T-helper 2 cell treated with Interferon-gamma antibody and Interleukin-4, amounts not matched to agents 5 μg/mL and 100 μg/mL, for 36 hours (primary cell): Measurements from ENCODE around the gene SQOR.

Experiments used
- DNase-seq: peaks from one replicate; pipeline ENCODE4 v3.0.0; 2021; ENCODE audit warnings: low spot score
- H3K27ac Mint-ChIP-seq: one replicate; pipeline ENCODE4 v1.8.0; 2021; ENCODE audit warnings: mild to moderate bottlenecking, mixed read lengths
- H3K27me3 Mint-ChIP-seq: one replicate; pipeline ENCODE4 v1.8.0; 2021; ENCODE audit warnings: low read depth, mixed read lengths
- H3K36me3 Mint-ChIP-seq: one replicate; pipeline ENCODE4 v1.8.0; 2021; ENCODE audit warnings: low read depth, mixed read lengths
- H3K4me1 Mint-ChIP-seq: one replicate; pipeline ENCODE4 v1.8.0; 2021; ENCODE audit warnings: low read depth, mixed read lengths
- H3K4me3 Mint-ChIP-seq: one replicate; pipeline ENCODE4 v1.8.0; 2022; ENCODE audit warnings: mild to moderate bottlenecking, moderate library complexity, mixed read lengths
- H3K9me3 Mint-ChIP-seq: one replicate; pipeline ENCODE4 v1.8.0; 2021; ENCODE audit warnings: mixed read lengths

The SQOR gene

DNA sequence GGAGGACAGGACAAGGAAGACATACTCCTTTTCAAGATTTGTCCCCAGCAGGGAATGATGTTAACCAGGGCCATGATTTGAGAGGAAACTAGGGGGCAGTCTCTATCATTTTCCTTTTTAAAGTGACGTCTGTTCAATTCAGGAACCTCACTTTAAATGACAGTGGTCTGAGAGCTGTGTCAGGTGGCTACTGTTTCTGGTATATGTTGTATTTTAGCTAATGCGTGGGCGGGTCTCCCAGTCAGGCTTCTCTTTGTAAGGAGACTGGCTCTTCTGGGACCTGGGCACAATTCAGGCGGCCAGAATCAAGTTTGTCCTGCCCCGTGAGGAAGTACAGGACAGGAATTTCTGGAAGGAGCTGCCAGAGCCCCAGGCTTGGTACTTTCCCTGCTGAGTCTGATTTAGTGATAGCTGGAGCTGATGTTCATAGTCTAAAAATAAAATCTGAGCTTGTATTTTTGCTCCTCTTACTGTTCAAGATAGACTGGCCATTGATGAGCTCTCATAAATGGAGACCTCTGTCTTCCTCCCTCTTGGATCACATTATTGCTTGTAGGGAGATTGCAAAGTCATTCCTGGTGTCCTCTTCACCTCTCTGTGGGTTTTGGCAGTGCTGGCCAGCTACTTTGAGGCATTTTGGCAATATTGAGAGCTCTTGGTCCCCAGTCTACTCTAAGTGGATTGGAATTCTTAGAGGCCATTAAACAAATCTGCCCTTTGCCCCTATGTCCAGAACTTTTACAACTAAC, 25.6 kb downstream of the SQOR start:
- H3K36me3 Mint-ChIP-seq: peaks cover 30% of the 10 kb centered on the region

DNA sequence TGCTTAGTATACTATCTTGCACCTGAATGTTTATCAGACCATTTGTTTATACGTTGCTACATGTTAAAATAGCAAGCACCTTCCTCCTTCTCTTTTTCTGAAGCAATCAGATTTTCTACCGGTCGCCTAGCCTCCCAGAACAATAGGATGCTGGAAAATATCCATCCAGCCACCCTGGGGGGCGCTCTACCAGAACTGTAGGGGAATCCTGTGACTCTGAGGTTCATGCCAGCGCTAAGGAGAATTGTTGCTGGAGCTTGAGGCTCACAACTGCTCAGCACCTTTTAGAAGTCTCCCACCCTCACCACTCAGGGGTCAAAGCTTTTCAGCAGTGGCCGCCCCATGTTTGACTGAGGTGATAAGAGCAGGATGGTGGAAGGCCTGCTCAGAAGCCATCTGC, 27.5 kb downstream of the SQOR start:
- H3K9me3 Mint-ChIP-seq: no peaks in the 10 kb centered on the region
- peaks cover 10% of the 10 kb centered on the region for H3K4me1 Mint-ChIP-seq
- DNase-seq: no peak
- no peak overlapping the region for H3K27ac Mint-ChIP-seq
- H3K27me3 Mint-ChIP-seq: no peaks in the 10 kb centered on the region
- H3K4me3 Mint-ChIP-seq: no peak overlapping the region
- H3K36me3 Mint-ChIP-seq: peaks cover 38% of the 10 kb centered on the region

More for the DNA sequence above, 25.6 kb downstream of the SQOR start:
- H3K9me3 Mint-ChIP-seq: no peaks in the 10 kb centered on the region
- no peak overlapping the region for H3K27ac Mint-ChIP-seq
- H3K4me1 Mint-ChIP-seq: peaks cover 13% of the 10 kb centered on the region
- DNase-seq: no peak
- H3K4me3 Mint-ChIP-seq: no peak overlapping the region
- no peaks in the 10 kb centered on the region for H3K27me3 Mint-ChIP-seq

DNA sequence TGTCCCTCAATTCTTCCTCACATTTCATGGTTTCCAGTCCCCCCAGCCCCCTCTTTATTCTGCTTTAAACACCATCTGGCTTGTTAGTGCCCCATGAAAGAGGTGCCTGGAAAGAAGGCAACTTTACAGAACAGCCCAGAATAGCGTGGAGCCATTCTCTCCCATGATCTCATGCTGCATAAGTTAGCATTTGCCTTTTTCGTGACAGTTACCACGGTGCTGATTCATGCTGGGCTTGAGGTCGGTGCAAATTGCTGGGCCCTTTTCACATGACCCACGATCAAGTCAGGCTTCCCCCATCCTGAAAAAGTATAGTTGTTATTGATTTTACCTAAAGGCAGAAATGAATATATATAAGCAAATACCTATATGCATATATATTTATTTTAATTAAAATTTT, 29.6 kb downstream of the SQOR start:
- Mint-ChIP-seq H3K4me3 (no peak overlapping the region), H3K9me3 (no peaks in the 10 kb centered on the region), H3K27me3 (no peaks in the 10 kb centered on the region), H3K36me3 (peaks cover 41% of the 10 kb centered on the region), H3K4me1 (peaks cover 9% of the 10 kb centered on the region), H3K27ac (no peak overlapping the region)
- DNase-seq: no peak

DNA sequence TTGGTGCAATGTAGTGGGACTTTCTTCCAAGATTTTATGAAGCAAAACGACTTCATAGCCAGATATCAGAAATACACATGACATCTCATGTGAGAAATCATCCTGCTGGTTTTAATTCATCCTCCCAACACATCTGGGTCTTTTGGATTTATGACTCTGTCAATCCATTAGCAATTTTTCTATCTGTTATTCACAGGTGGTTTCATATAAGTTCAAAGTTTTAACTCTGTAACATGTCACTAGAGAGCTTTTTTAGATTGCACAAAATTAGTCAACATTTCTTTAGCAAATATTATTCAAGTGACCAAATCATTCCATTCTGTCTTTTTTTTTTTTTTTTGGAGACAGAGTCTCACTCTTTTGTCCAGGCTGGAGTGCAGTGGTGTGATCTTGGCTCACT, 30.4 kb downstream of the SQOR start:
- Mint-ChIP-seq H3K4me3 (no peak overlapping the region), H3K9me3 (no peaks in the 10 kb centered on the region), H3K4me1 (peaks cover 6% of the 10 kb centered on the region), H3K27ac (no peak overlapping the region), H3K27me3 (no peaks in the 10 kb centered on the region), H3K36me3 (peaks cover 40% of the 10 kb centered on the region)
- DNase-seq: no peak

DNA sequence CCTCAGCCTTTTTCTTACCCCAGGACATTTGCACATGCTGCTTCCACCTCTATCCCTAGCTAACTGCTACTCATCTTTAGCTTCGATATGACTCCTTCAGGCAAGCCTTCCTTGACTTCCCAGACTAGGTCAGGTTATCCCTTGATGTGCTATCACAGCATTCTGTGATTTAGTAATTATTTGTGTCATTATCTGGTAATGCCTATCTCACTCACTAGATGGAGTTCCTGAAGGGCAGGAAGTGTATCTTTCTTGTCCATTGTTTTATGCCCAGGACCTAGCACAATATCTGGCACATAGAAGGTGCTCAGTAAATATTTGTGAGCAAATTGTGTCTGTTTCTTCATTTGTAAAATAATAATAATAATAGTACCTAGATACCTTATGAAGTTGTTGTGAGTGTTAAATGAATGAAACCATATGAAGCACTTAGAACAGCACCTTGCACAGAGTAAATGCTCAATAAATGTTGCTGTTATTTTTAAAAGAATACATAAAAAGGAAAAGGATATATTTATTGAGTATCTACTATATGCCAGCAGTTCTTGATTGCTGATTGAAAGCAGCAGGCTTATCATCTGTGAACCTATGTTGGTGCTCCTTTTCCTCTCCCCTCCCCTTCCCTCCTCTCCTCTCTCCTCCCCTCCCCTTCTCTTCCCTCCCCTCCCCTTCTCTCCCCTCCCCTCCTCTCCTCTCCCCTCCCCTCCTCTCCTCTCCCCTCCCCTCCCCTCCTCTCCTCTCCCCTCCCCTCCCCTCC, 31.5 kb downstream of the SQOR start:
- Mint-ChIP-seq H3K4me1 (peaks cover 5% of the 10 kb centered on the region), H3K4me3 (no peak overlapping the region), H3K9me3 (no peaks in the 10 kb centered on the region), H3K27ac (peak overlapping the region; percentile 52), H3K36me3 (peaks cover 49% of the 10 kb centered on the region), H3K27me3 (no peaks in the 10 kb centered on the region)
- no peak for DNase-seq

DNA sequence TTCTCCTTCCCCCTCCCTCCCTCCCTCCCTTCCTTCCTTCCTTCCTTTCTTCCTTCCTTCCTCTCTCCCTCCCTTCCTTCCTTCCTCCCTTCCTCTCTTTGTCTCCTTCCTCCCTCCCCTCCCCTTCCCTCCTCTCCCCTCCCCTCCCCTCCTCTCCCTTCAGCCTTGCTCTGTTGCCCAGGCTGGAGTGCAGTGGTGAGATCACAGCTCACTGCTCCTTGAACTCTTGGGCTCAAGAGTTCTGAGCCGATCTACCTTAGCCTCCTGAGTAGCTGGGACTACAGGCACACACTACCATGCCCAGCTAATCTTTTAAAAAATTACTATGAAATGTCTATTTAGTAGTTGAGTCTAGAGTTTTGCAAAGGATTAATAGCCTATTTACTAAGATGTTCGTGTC, 32.2 kb downstream of the SQOR start:
- Mint-ChIP-seq H3K36me3 (peaks cover 52% of the 10 kb centered on the region), H3K4me1 (peaks cover 5% of the 10 kb centered on the region), H3K9me3 (no peaks in the 10 kb centered on the region), H3K27ac (no peak overlapping the region), H3K27me3 (no peaks in the 10 kb centered on the region), H3K4me3 (no peak overlapping the region)
- DNase-seq: no peak

DNA sequence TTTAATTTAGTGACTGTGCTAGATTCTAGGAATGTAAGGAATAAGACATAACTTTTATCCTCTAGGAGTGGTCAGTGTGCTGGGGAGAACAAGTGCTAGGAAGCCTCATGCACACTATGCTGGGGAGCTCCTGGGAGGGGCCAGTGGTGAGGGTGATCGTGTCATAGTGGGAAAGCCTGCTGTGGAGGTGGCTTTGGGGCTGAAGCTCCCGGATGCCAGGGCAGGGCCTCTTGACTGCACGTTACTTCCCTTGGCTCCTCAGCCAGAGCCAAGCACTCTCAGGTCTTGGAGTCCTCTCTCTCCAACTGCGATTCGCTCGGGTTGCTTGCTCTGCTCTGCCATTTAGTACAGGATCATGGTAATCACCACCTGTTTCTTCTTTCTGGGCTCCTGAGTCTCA, 33.6 kb downstream of the SQOR start:
- Mint-ChIP-seq H3K27me3 (no peaks in the 10 kb centered on the region), H3K4me3 (no peak overlapping the region), H3K9me3 (no peaks in the 10 kb centered on the region), H3K4me1 (peaks cover 5% of the 10 kb centered on the region), H3K27ac (no peak overlapping the region), H3K36me3 (peaks cover 50% of the 10 kb centered on the region)
- DNase-seq: no peak

DNA sequence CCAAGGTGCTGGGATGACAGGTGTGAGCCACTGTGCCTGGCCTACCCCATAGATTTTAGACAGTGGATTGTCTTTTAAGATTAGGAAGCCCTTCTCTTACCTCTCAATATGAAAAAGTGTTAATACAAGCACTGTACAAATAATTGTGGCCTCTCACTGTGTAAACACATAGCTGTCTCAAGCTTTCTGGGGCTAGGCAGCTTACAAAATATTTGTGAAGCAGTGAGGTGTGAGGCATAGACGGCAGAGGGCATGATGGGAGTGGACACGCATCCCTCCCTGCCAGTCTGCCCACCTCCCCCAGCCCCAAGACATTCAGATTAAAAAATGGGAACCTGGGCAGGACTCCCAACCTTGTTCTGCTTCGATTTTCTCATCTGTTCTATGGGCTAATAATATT, 34.6 kb downstream of the SQOR start:
- Mint-ChIP-seq H3K4me3 (no peak overlapping the region), H3K36me3 (peaks cover 49% of the 10 kb centered on the region), H3K9me3 (no peaks in the 10 kb centered on the region), H3K27ac (no peak overlapping the region), H3K27me3 (no peaks in the 10 kb centered on the region), H3K4me1 (peaks cover 4% of the 10 kb centered on the region)
- no peak for DNase-seq

DNA sequence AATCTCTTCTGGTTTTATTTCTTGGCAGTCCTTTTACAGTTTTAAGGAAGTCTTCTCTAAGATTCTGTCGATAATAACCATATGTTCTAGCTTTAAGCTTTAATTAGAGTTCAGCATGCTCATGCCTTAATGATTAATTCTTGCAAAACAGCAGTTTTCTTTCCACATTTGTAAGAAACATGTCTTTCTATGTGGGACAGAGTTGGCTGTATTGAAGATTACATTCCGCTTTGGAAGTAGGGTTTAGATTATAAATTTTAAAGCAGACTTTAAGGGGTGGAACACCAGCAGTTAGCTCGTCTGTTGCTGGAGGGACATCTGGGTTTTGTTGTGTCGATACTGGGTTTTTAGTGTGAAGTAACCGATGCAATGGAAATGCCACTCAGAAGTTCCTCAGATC, 35.3 kb downstream of the SQOR start:
- Mint-ChIP-seq H3K27me3 (no peaks in the 10 kb centered on the region), H3K9me3 (no peaks in the 10 kb centered on the region), H3K36me3 (peaks cover 51% of the 10 kb centered on the region), H3K4me3 (no peak overlapping the region), H3K27ac (no peak overlapping the region), H3K4me1 (peaks cover 4% of the 10 kb centered on the region)
- no peak for DNase-seq

DNA sequence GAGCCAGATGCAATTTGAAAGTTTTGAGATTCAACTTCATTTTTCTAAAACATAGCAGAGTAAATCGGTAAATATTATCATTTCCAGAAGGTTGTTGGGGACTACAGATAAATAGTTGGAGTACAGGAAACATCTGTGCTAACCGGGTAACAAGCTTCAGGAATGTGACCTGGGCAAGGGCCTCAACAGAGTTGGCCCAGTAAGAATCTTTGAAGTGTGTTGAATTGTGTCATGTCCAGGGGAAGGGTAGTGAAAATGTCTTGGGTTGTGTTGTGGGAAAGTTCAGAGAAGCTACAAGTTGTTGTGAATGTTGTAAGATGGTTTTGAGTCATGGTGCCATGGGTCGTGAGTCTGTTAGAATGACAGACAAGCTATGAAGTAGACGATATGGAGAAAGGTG, 35.7 kb downstream of the SQOR start:
- no peak for DNase-seq
- Mint-ChIP-seq H3K36me3 (peaks cover 49% of the 10 kb centered on the region), H3K4me3 (no peak overlapping the region), H3K27me3 (no peaks in the 10 kb centered on the region), H3K4me1 (peaks cover 4% of the 10 kb centered on the region), H3K27ac (no peak overlapping the region), H3K9me3 (no peaks in the 10 kb centered on the region)

DNA sequence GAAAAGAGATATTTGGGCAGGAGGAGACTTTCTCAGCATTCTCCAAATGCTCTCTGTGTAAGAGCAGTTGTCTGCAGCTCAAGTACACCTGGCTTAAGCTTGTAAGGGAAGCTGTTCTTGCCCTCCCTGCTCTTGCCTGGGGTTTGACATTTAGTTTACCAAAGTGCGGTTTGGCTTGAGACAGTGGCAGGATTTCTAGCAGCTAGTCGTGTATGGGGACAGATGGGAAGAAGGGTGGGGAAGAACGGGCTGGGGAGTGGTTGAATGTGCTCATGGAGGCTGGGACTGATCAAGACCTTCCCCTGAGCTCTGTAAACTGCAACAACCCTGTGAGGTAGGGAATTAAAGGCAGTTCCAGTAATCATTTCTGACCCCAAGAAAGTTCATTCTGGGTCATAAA, 39.8 kb downstream of the SQOR start:
- no peaks in the 10 kb centered on the region for H3K27me3 Mint-ChIP-seq
- no peak overlapping the region for H3K27ac Mint-ChIP-seq
- H3K4me3 Mint-ChIP-seq: no peak overlapping the region
- no peaks in the 10 kb centered on the region for H3K9me3 Mint-ChIP-seq
- H3K36me3 Mint-ChIP-seq: peaks cover 60% of the 10 kb centered on the region
- H3K4me1 Mint-ChIP-seq: peaks cover 2% of the 10 kb centered on the region
- DNase-seq: no peak

DNA sequence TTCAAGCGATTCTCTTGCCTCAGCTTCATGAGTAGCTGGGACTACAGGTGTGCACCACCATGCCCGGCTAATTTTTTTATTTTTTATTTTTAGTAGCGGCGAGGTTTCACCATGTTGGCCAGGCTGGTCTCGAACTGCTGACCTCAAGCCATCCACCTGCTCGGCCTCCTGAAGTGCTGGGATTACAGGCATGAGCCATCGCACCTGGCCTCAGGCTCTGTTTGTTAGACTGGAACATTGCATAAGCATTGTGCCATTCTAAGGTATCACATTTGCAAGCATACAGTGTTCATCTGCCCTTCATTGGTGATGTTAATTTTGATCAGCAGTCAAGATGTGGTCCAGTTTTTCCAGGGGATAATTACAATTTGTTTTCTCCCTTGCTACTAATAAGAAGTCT, 43.0 kb downstream of the SQOR start:
- Mint-ChIP-seq H3K4me3 (no peak overlapping the region), H3K27ac (no peak overlapping the region), H3K36me3 (peaks cover 48% of the 10 kb centered on the region), H3K4me1 (peaks cover 2% of the 10 kb centered on the region), H3K9me3 (no peaks in the 10 kb centered on the region), H3K27me3 (no peaks in the 10 kb centered on the region)
- no peak for DNase-seq

DNA sequence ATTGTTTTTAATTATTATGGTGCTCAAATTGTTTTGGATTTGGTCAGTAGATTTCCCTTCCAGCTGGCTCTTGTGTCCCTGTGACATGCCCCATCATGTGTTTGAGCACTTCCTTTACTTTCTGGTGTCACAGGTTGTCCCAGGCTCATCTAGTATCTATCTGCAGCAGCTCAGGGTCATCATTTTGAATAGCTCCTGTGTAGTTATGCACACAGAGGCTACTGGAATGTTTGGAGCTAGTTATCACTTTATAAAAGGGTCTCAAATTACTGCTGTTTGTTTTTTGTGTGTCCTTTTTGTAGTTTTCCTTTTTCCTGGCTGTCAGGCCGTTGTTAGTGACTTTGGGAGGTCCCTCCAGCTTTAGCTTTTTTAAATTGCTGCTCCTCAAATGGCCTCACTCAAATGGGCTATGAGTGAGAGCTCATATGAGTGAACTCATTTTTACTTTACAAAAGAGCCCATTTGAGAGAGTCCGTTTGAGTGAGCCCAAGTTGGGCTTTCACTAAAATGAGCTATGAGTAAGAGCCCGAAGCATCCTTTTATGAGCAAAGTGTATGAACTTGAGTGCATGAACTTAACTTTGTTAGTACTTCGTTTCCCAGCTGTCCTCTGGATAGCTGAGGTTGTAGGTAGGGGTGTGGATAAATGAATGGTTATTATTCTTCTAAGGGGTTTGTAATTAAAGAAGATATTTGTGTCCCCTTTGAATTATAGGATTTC, 43.8 kb downstream of the SQOR start:
- peaks cover 45% of the 10 kb centered on the region for H3K36me3 Mint-ChIP-seq

DNA sequence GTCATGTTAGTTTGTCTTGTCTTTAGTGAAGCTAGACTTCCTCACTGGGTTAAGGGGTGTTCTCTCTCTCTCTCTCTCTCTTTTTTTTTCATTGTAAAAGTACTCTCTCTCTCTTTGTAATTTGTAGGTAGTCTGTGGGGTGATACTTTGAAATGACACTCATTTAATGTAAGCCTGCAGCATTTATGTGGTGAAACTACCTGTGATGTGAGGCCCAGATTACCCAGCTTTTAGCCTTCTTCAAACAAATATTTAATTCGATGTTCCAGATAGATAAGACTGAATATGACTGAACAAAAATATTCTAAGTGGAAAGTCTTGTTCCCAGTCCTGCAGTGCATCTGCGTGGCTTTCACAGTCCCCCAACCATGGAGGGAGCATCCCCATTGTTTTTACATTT, 49.7 kb downstream of the SQOR start:
- no peaks in the 10 kb centered on the region for H3K27me3 Mint-ChIP-seq
- H3K9me3 Mint-ChIP-seq: no peaks in the 10 kb centered on the region
- no peak overlapping the region for H3K4me3 Mint-ChIP-seq
- DNase-seq: no peak
- peaks cover 2% of the 10 kb centered on the region for H3K4me1 Mint-ChIP-seq
- H3K27ac Mint-ChIP-seq: no peak overlapping the region
- H3K36me3 Mint-ChIP-seq: peaks cover 42% of the 10 kb centered on the region

More for the DNA sequence above, 43.8 kb downstream of the SQOR start:
- Mint-ChIP-seq H3K27ac (no peak overlapping the region), H3K9me3 (no peaks in the 10 kb centered on the region), H3K4me3 (no peak overlapping the region), H3K27me3 (no peaks in the 10 kb centered on the region), H3K4me1 (peaks cover 2% of the 10 kb centered on the region)
- no peak for DNase-seq
